Type B pancreatic cell (in vitro differentiated cells): ENCODE data around the gene GLRB. TPM values are rescaled to one million over a fixed set of nuclear protein-coding genes. Genes with fewer than 3 reads are reported as not detected.

Experiments
- DNase-seq: peaks from one replicate; pipeline ENCODE4 v3.0.0; 2021; ENCODE audit warnings: mixed read lengths; ENCODE audit not compliant: unreplicated experiment; ENCODE audit errors: extremely low spot score
- H3K27ac Mint-ChIP-seq: 2 replicates; pipeline ENCODE4 v1.8.0; 2021; ENCODE audit warnings: mild to moderate bottlenecking, mixed read lengths
- H3K27me3 Mint-ChIP-seq: 2 replicates; pipeline ENCODE4 v1.8.0; 2021; ENCODE audit warnings: mixed read lengths
- H3K36me3 Mint-ChIP-seq: 2 replicates; pipeline ENCODE4 v1.8.0; 2021; ENCODE audit warnings: mixed read lengths
- H3K4me1 Mint-ChIP-seq: one replicate; pipeline ENCODE4 v1.8.0; 2021; ENCODE audit warnings: mixed read lengths; ENCODE audit not compliant: unreplicated experiment
- H3K4me3 Mint-ChIP-seq: 2 replicates; pipeline ENCODE4 v1.8.0; 2021; ENCODE audit warnings: mild to moderate bottlenecking, mixed read lengths
- H3K9me3 Mint-ChIP-seq: 2 replicates; pipeline ENCODE4 v1.8.0; 2021; ENCODE audit warnings: mixed read lengths
- CTCF ChIP-seq: fragments of 200-600 bp; sonication (generic); conservative IDR thresholded peaks from 2 replicates; pipeline ENCODE4 v1.5.0; 2021; ENCODE audit warnings: antibody characterized with exemption, mild to moderate bottlenecking
- total RNA-seq: library from RNA; stranded (reverse); gene quantifications from 2 replicates; pipeline ENCODE4 v1.2.1, GENCODE V29; 2021; ENCODE audit warnings: low replicate concordance

The GLRB gene
- total RNA-seq, 1 donor from 2014 or later, result 5.2 TPM

GRCh38 chr4:157220371-157220881, 144.5 kb downstream of the GLRB start, which contains the start of gene GRIA2:
Gene GRIA2 (plus strand): TSS chr4:157220728. CDS start chr4:157221043, 315 bp downstream.
- peaks cover 71% of the 10 kb centered on the region for H3K27me3 Mint-ChIP-seq
- peak within 1 kb of the TSS; percentile 95 for H3K4me3 Mint-ChIP-seq

GRCh38 chr4:157221426-157221894, 145.5 kb downstream of the GLRB start:
- DNase-seq, result no peak
- Mint-ChIP-seq H3K27ac (peak overlapping the region; percentile 57), H3K27me3 (peaks cover 67% of the 10 kb centered on the region)

More at GRCh38 chr4:157220371-157220881, 144.5 kb downstream of the GLRB start, which contains the start of gene GRIA2:
- peak; percentile 88 for DNase-seq
- Mint-ChIP-seq H3K9me3 (no peaks in the 10 kb centered on the region), H3K27ac (peak within 1 kb of the TSS; percentile 71), H3K36me3 (no peaks in the 10 kb centered on the region), H3K4me1 (peaks cover 9% of the 10 kb centered on the region)
- TF ChIP-seq CTCF, result no peak

More at GRCh38 chr4:157221426-157221894, 145.5 kb downstream of the GLRB start:
- H3K4me3 Mint-ChIP-seq, result peak overlapping the region; percentile 95
- no peaks in the 10 kb centered on the region for H3K9me3 Mint-ChIP-seq
- no peaks in the 10 kb centered on the region for H3K36me3 Mint-ChIP-seq
- TF ChIP-seq CTCF, result no peak
- H3K4me1 Mint-ChIP-seq, result peaks cover 9% of the 10 kb centered on the region

Other genes starting within 250 kb of the GLRB start
- 18.1 and 39.9 TPM in 2 replicates for gene PDGFC, start 104.4 kb upstream of the GLRB start, total RNA-seq
- gene GRIA2, start 144.6 kb downstream of the GLRB start, total RNA-seq, result 4.3 and 12.0 TPM in 2 replicates